Trophoblast cell (in vitro differentiated cells and primary cell): ENCODE results near the gene RAB36.

Experiments
- DNase-seq, 2 donors: peaks; one replicate each; pipeline ENCODE4 v3.0.0-alpha.2; 2016
- H2AFZ ChIP-seq: 2 replicates; pipeline ENCODE4 v1.6.1; 2013; ENCODE audit warnings: low read length, moderate library complexity, mild to moderate bottlenecking; ENCODE audit not compliant: insufficient read depth, poor library complexity
- H2AK5ac ChIP-seq: 2 replicates; pipeline ENCODE4 v1.6.1; 2013; ENCODE audit warnings: mild to moderate bottlenecking, low read length
- H2BK120ac ChIP-seq: 2 replicates; pipeline ENCODE4 v1.6.1; 2013; ENCODE audit warnings: low read length, mild to moderate bottlenecking, moderate library complexity; ENCODE audit not compliant: insufficient read depth, poor library complexity
- H2BK12ac ChIP-seq: 2 replicates; pipeline ENCODE4 v1.6.1; 2013; ENCODE audit warnings: mild to moderate bottlenecking, low read length, moderate library complexity
- H2BK5ac ChIP-seq: 2 replicates; pipeline ENCODE4 v1.6.1; 2013; ENCODE audit warnings: low read length, low read depth, moderate library complexity, mild to moderate bottlenecking; ENCODE audit not compliant: poor library complexity
- H3K14ac ChIP-seq: 2 replicates; pipeline ENCODE4 v1.6.1; 2013; ENCODE audit warnings: mild to moderate bottlenecking, low read length
- H3K18ac ChIP-seq: 2 replicates; pipeline ENCODE4 v1.6.1; 2013; ENCODE audit warnings: mild to moderate bottlenecking, low read length
- H3K23ac ChIP-seq: 2 replicates; pipeline ENCODE4 v1.6.1; 2013; ENCODE audit warnings: low read length
- H3K27ac ChIP-seq: 2 replicates; pipeline ENCODE4 v1.5.1; 2013; ENCODE audit warnings: low read depth, mild to moderate bottlenecking, inconsistent platforms, low read length, moderate library complexity
- H3K27me3 ChIP-seq: 2 replicates; pipeline ENCODE4 v1.6.1; 2013; ENCODE audit warnings: inconsistent platforms, mild to moderate bottlenecking, low read length, moderate library complexity; ENCODE audit not compliant: insufficient read depth
- H3K36me3 ChIP-seq, 2 experiments: 1 replicate in 1 of 2; 2 replicates in 1 of 2; pipeline ENCODE4 v1.6.1; 2013; ENCODE audit warnings: low read length in 2 of 2, mild to moderate bottlenecking in 2 of 2, moderate library complexity in 1 of 2; ENCODE audit not compliant: insufficient read depth in 2 of 2, control insufficient read depth in 1 of 2
- H3K4ac ChIP-seq: 2 replicates; pipeline ENCODE4 v1.6.1; 2013; ENCODE audit warnings: low read depth, mild to moderate bottlenecking, low read length, moderate library complexity
- H3K4me1 ChIP-seq, 2 experiments: 1 replicate in 1 of 2; 2 replicates in 1 of 2; pipeline ENCODE4 v1.6.1; 2013; ENCODE audit warnings: low read length in 2 of 2, mild to moderate bottlenecking in 2 of 2, moderate library complexity in 1 of 2; ENCODE audit not compliant: insufficient read depth in 2 of 2, control insufficient read depth in 1 of 2
- H3K4me2 ChIP-seq: 2 replicates; pipeline ENCODE4 v1.6.1; 2013; ENCODE audit warnings: inconsistent platforms, mild to moderate bottlenecking, low read length, moderate library complexity
- H3K4me3 ChIP-seq: 2 replicates; pipeline ENCODE4 v1.5.1; 2013; ENCODE audit warnings: mild to moderate bottlenecking, low read depth, low read length, inconsistent platforms
- H3K79me1 ChIP-seq: one replicate; pipeline ENCODE4 v1.6.1; 2013; ENCODE audit warnings: low read length
- H3K79me2 ChIP-seq: 2 replicates; pipeline ENCODE4 v1.6.1; 2013; ENCODE audit warnings: low read length, mild to moderate bottlenecking; ENCODE audit not compliant: control insufficient read depth, insufficient read depth, poor library complexity
- H3K9ac ChIP-seq: 2 replicates; pipeline ENCODE4 v1.6.1; 2013; ENCODE audit warnings: mild to moderate bottlenecking, low read length
- H3K9me3 ChIP-seq: 2 replicates; pipeline ENCODE4 v1.6.1; 2013; ENCODE audit warnings: low read depth, mild to moderate bottlenecking, control low read depth, inconsistent platforms, low read length; ENCODE audit not compliant: insufficient read depth
- H4K12ac ChIP-seq: 2 replicates; pipeline ENCODE4 v1.6.1; 2013; ENCODE audit warnings: low read depth, mild to moderate bottlenecking, low read length, moderate library complexity
- H4K8ac ChIP-seq: 2 replicates; pipeline ENCODE4 v1.6.1; 2013; ENCODE audit warnings: low read depth, mild to moderate bottlenecking, low read length, moderate library complexity
- H4K91ac ChIP-seq: one replicate; pipeline ENCODE4 v1.6.1; 2013; ENCODE audit warnings: low read depth, mild to moderate bottlenecking, low read length, moderate library complexity
- WGBS: extraction: QIAGEN DNeasy Blood & Tissue Kit; methylation state at CpG from one replicate; pipeline ENCODE4 v1.1.7; 2013; ENCODE audit warnings: missing lambda C conversion rate; ENCODE audit not compliant: insufficient read length, insufficient coverage; ENCODE audit errors: extremely low coverage; 5-methylcytosine and 5-hydroxymethylcytosine counted together

Gene RAB36

DNA sequence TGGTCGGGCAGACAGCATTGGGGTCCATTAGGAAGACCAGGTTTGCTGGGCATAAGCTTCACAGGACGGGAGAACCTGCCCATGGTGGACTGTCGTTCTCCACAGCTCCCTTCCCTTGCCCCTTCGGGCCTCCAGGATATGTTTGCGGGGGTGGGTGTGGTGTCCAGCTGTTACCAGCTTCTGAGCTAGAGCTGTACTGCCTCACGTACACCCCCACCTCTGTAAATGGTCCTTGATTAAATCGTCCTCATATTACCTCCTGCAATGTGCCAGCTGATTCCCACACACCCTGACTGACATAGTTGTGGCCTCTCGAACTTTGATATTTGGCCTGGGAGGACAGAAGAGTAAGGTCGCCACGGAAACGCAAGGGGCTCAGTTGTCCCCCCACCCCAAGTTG is 18.8 kb downstream of the RAB36 start:
- WGBS: no CpG with 5 or more reads among the region's 11 CpGs

GRCh38 chr22:23166042-23166831 is 21.0 kb downstream of the RAB36 start:
- H3K14ac ChIP-seq: no peak overlapping the region
- no peak overlapping the region for H3K27ac ChIP-seq
- no peak overlapping the region for H2AFZ ChIP-seq
- H3K9me3 ChIP-seq: no peaks in the 10 kb centered on the region
- H3K4ac ChIP-seq: no peak overlapping the region
- no peaks in the 10 kb centered on the region for H3K79me1 ChIP-seq
- DNase-seq: no peak
- no peak overlapping the region for H2BK12ac ChIP-seq
- H3K18ac ChIP-seq: no peak overlapping the region
- H2BK120ac ChIP-seq: no peak overlapping the region
- no peak overlapping the region for H4K91ac ChIP-seq
- H3K79me2 ChIP-seq: no peaks in the 10 kb centered on the region
- no peak overlapping the region for H4K8ac ChIP-seq
- H4K12ac ChIP-seq: no peak overlapping the region
- H2AK5ac ChIP-seq: no peak overlapping the region
- H3K4me3 ChIP-seq: no peak overlapping the region
- no peak overlapping the region for H3K4me2 ChIP-seq
- H3K27me3 ChIP-seq: no peaks in the 10 kb centered on the region
- H2BK5ac ChIP-seq: no peak overlapping the region
- no CpG with 5 or more reads among the region's 6 CpGs for WGBS
- no peaks in the 10 kb centered on the region for H3K4me1 ChIP-seq
- H3K9ac ChIP-seq: peak overlapping the region; percentile 3
- no peak overlapping the region for H3K23ac ChIP-seq
- H3K36me3 ChIP-seq: no peaks in the 10 kb centered on the region

More for the DNA sequence above, 18.8 kb downstream of the RAB36 start:
- Histone ChIP-seq H3K4me3 (no peak overlapping the region), H3K27me3 (no peaks in the 10 kb centered on the region), H2BK5ac (no peak overlapping the region), H4K8ac (no peak overlapping the region), H3K36me3 (no peaks in the 10 kb centered on the region), H2BK12ac (no peak overlapping the region), H3K18ac (no peak overlapping the region), H3K23ac (no peak overlapping the region), H2BK120ac (no peak overlapping the region), H3K14ac (no peak overlapping the region), H3K9me3 (peaks cover 2% of the 10 kb centered on the region), H3K79me2 (no peaks in the 10 kb centered on the region), H3K27ac (no peak overlapping the region), H3K4ac (no peak overlapping the region), H4K91ac (no peak overlapping the region), H3K4me2 (no peak overlapping the region), H3K4me1 (no peaks in the 10 kb centered on the region), H4K12ac (no peak overlapping the region), H3K9ac (no peak overlapping the region), H2AK5ac (no peak overlapping the region), H3K79me1 (no peaks in the 10 kb centered on the region), H2AFZ (no peak overlapping the region)
- no peak for DNase-seq

- Histone ChIP-seq H3K27ac (no peak overlapping the region), H3K79me2 (no peaks in the 10 kb centered on the region), H2AK5ac (no peak overlapping the region), H3K14ac (no peak overlapping the region), H3K4me2 (no peak overlapping the region), H3K4me3 (no peak overlapping the region), H2BK120ac (no peak overlapping the region), H3K4ac (no peak overlapping the region), H2BK5ac (no peak overlapping the region), H3K36me3 (no peaks in the 10 kb centered on the region), H3K9ac (no peak overlapping the region), H2AFZ (no peak overlapping the region), H2BK12ac (no peak overlapping the region), H3K23ac (no peak overlapping the region), H4K8ac (no peak overlapping the region), H3K9me3 (no peaks in the 10 kb centered on the region), H3K79me1 (no peaks in the 10 kb centered on the region), H3K27me3 (no peaks in the 10 kb centered on the region), H3K18ac (no peak overlapping the region), H4K91ac (no peak overlapping the region), H3K4me1 (no peaks in the 10 kb centered on the region), H4K12ac (no peak overlapping the region)
- no CpG with 5 or more reads among the region's 10 CpGs for WGBS
- no peak for DNase-seq
Measured at GRCh38 chr22:23166841-23167616, 21.8 kb downstream of the RAB36 start.

DNA sequence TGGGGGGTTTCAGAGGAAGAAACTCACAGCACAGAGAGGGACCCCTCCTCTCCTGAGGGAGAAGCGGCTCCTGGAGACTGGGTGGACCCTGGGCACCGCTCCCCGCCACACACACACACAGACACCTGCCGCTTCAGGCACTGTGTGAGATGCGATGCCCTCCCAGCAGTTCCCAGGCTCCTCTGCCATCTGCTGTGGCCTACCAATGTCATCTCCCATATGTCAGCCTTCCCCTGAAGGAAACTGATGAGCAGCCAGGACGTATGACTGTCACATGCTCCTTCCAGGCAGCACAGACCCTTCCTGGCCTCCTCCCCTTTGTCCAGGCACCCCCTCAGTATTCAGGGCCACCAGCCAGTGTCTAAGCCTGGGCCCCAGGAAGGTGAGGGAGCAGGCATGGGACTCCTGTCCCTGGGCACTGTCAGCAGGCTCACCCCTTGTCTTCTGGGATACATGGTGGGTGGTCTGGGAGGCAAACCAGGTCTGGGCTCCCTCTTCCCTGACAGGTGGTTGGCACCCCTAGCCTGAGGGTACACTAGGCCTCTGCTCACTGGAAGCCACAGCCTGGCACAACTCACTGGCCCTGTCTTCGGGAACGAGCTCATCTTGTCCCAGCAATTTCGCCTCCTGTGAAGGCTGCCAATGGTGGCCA is 23.2 kb downstream of the RAB36 start:
- H3K23ac ChIP-seq: no peak overlapping the region
- no CpG with 5 or more reads among the region's 9 CpGs for WGBS

More for the DNA sequence above, 23.2 kb downstream of the RAB36 start:
- Histone ChIP-seq H2BK12ac (no peak overlapping the region), H3K14ac (no peak overlapping the region), H4K91ac (no peak overlapping the region), H2BK120ac (no peak overlapping the region), H3K18ac (no peak overlapping the region), H2AK5ac (no peak overlapping the region), H3K79me1 (no peaks in the 10 kb centered on the region), H3K4me2 (no peak overlapping the region), H4K8ac (no peak overlapping the region), H2BK5ac (no peak overlapping the region), H3K79me2 (no peaks in the 10 kb centered on the region), H4K12ac (no peak overlapping the region), H3K4me3 (no peak overlapping the region), H3K27ac (no peak overlapping the region), H3K9me3 (no peaks in the 10 kb centered on the region), H3K4me1 (no peaks in the 10 kb centered on the region), H2AFZ (no peak overlapping the region), H3K4ac (no peak overlapping the region), H3K36me3 (no peaks in the 10 kb centered on the region), H3K9ac (no peak overlapping the region), H3K27me3 (no peaks in the 10 kb centered on the region)
- no peak for DNase-seq
